K562 (cell line): ENCODE measurements around the gene RSRC1. TPM values are rescaled to one million over a fixed set of nuclear protein-coding genes. Genes with fewer than 3 reads are reported as not detected.

ENCODE experiments used
- ATAC-seq: fragments of 200-7000 bp; cut with Tn5 transposase; 3 replicates; pipeline ENCODE4 v1.9.1; 2020; ENCODE audit warnings: moderate library complexity
- BruUV-seq: library from RNA; stranded (reverse); fragments of 400-500 nt; replicated peaks from 2 replicates; lab custom pipeline; 2021; lab: Mats Ljungman, UMichigan
- CTCF ChIA-PET: fragments of 300-600 bp; formaldehyde crosslinking; extraction: SDS; loops from one replicate; lab custom pipeline; 2021; ENCODE audit warnings: low intra/inter-chr PET ratio; lab: Yijun Ruan, JAX
- POLR2A ChIA-PET: fragments of 300-600, 350-650 bp; sonication (Branson Sonifier 250); formaldehyde crosslinking; extraction: SDS; loops from one replicate; lab custom pipeline; 2021; ENCODE audit warnings: antibody characterized with exemption, inconsistent platforms; lab: Yijun Ruan, JAX
- DNase-seq, 4 experiments: peaks; one replicate each; pipeline versions ENCODE4 v3.0.0 to v3.0.0-alpha.2; 2011 to 2018; ENCODE audit warnings: low spot score in 3 of 4, mixed read lengths in 3 of 4; ENCODE audit errors: extremely low read depth in 1 of 4
- FAIRE-seq: peaks from 2 replicates; lab custom pipeline; 2011; peaks lifted over from hg19 to GRCh38; lab: Jason Lieb, UNC
- H2AFZ ChIP-seq: 2 replicates; pipeline ENCODE4 v1.6.0; 2011; ENCODE audit warnings: low read depth, low read length, control low read depth, inconsistent platforms
- H3K27ac ChIP-seq: fragments of 200-600 bp; 3 replicates; pipeline ENCODE4 v1.8.0; 2011; ENCODE audit warnings: low read depth, mild to moderate bottlenecking, control low read depth, inconsistent platforms, low read length, moderate library complexity, mixed read lengths; ENCODE audit errors: extremely low read depth
- H3K27me3 ChIP-seq, 2 experiments: fragments of 300-600 bp in 1 of 2; 2 replicates in 1 of 2; 3 replicates in 1 of 2; pipeline versions ENCODE4 v1.6.0 to v1.8.0; 2011; ENCODE audit warnings: inconsistent platforms in 2 of 2, low read length in 2 of 2, mild to moderate bottlenecking in 1 of 2, mixed read lengths in 1 of 2, moderate library complexity in 1 of 2; ENCODE audit not compliant: control insufficient read depth in 2 of 2, insufficient read depth in 2 of 2
- H3K36me3 ChIP-seq: fragments of 300-600 bp; 3 replicates; pipeline ENCODE4 v1.8.0; 2011; ENCODE audit warnings: mild to moderate bottlenecking, low read length, inconsistent platforms; ENCODE audit not compliant: control insufficient read depth, insufficient read depth
- H3K4me1 ChIP-seq, 2 experiments: fragments of 200-600 bp in 1 of 2; replicated peaks in 1 of 2; 2 replicates in 1 of 2; 3 replicates in 1 of 2; pipeline versions ENCODE4 v1.5.1 to v1.8.0; 2011; ENCODE audit warnings: inconsistent platforms in 2 of 2, low read length in 2 of 2, mild to moderate bottlenecking in 1 of 2, mixed read lengths in 1 of 2, moderate library complexity in 1 of 2; ENCODE audit not compliant: control insufficient read depth in 2 of 2, insufficient read depth in 2 of 2
- H3K4me2 ChIP-seq: 2 replicates; pipeline ENCODE4 v1.6.1; 2011; ENCODE audit warnings: low read length, control low read depth, inconsistent platforms, mixed read lengths; ENCODE audit not compliant: insufficient read depth
- H3K4me3 ChIP-seq: fragments of 200-600 bp; sonication (generic), shearing (Covaris generic); 2 replicates; pipeline ENCODE4 v1.5.1; 2016; ENCODE audit warnings: control low read depth, inconsistent platforms
- H3K79me2 ChIP-seq: fragments of 200-600 bp; 3 replicates; pipeline ENCODE4 v1.8.0; 2011; ENCODE audit warnings: low read length, inconsistent platforms; ENCODE audit not compliant: control insufficient read depth, insufficient read depth
- H3K9ac ChIP-seq, 2 experiments: 2 replicates each; pipeline versions ENCODE4 v1.6.0 to v1.6.1; 2011; ENCODE audit warnings: low read depth in 2 of 2, low read length in 2 of 2, control low read depth in 1 of 2, inconsistent platforms in 1 of 2, mild to moderate bottlenecking in 1 of 2, mixed read lengths in 1 of 2; ENCODE audit not compliant: insufficient read depth in 1 of 2
- H3K9me1 ChIP-seq: one replicate; pipeline ENCODE4 v1.6.0; 2011; ENCODE audit warnings: inconsistent platforms, mild to moderate bottlenecking, low read length, moderate library complexity; ENCODE audit not compliant: control insufficient read depth, insufficient read depth
- H3K9me3 ChIP-seq: replicated peaks from 2 replicates; pipeline ENCODE4 v1.5.1; 2011; ENCODE audit warnings: low read depth, low read length, inconsistent platforms; ENCODE audit not compliant: control insufficient read depth, insufficient read depth
- H4K20me1 ChIP-seq: replicated peaks from 2 replicates; pipeline ENCODE4 v1.6.1; 2011; ENCODE audit warnings: low read length, inconsistent platforms, mixed read lengths; ENCODE audit not compliant: control insufficient read depth, insufficient read depth
- FOSL1 ChIP-seq: fragments of 200-800 bp; sonication (Bioruptor generic); conservative IDR thresholded peaks from 2 replicates; pipeline ENCODE4 v1.6.1; 2016; ENCODE audit warnings: missing genetic modification characterization, missing compliant biosample characterization
- HNRNPH1 ChIP-seq: fragments of 200-400 bp; formaldehyde crosslinking; optimal IDR thresholded peaks from 2 replicates; pipeline ENCODE3; 2017; ENCODE audit warnings: low read depth, mild to moderate bottlenecking, low read length, moderate library complexity
- HNRNPUL1 ChIP-seq: fragments of 200-400 bp; formaldehyde crosslinking; IDR thresholded peaks from 2 replicates; pipeline ENCODE4 v1.6.1; 2017; ENCODE audit warnings: low read length
- NRF1 ChIP-seq, 2 experiments: fragments of 450-650 bp; IDR thresholded peaks in 1 of 2; conservative IDR thresholded peaks in 1 of 2; 2 replicates each; pipeline ENCODE4 v1.6.1; 2014; ENCODE audit warnings: mild to moderate bottlenecking in 2 of 2
- OTX1 ChIP-seq: fragments of 450-650 bp; formaldehyde crosslinking; IDR thresholded peaks from 2 replicates; pipeline ENCODE4 v1.4.0; 2022; ENCODE audit warnings: mild to moderate bottlenecking
- RBFOX2 ChIP-seq: fragments of 200-400 bp; formaldehyde crosslinking; IDR thresholded peaks from 2 replicates; pipeline ENCODE4 v1.6.1; 2017; ENCODE audit warnings: low read depth, mild to moderate bottlenecking, low read length, moderate library complexity
- RBM22 ChIP-seq: fragments of 200-400 bp; formaldehyde crosslinking; IDR thresholded peaks from 2 replicates; pipeline ENCODE4 v1.6.1; 2018; ENCODE audit warnings: low read length, low read depth; ENCODE audit not compliant: poor library complexity, severe bottlenecking
- YY1 ChIP-seq, 3 experiments: IDR thresholded peaks; 2 replicates each; pipeline ENCODE4 v1.6.1; 2011; ENCODE audit warnings: low read length in 2 of 3, mild to moderate bottlenecking in 2 of 3, moderate library complexity in 2 of 3, borderline replicate concordance in 1 of 3, control low read depth in 1 of 3, low read depth in 1 of 3; ENCODE audit not compliant: insufficient read depth in 3 of 3, insufficient replicate concordance in 2 of 3, control insufficient read depth in 1 of 3, insufficient read length in 1 of 3; ENCODE audit errors: extremely low read depth in 1 of 3
- ZNF431 ChIP-seq: sonication (generic); formaldehyde crosslinking; IDR thresholded peaks from 2 replicates; pipeline ENCODE4 v1.8.0; 2022; ENCODE audit warnings: mild to moderate bottlenecking, missing genetic modification reagents
- ZNF551 ChIP-seq: fragments of 250-450 bp; sonication (Bioruptor Pico); IDR thresholded peaks from 2 replicates; pipeline ENCODE4 v1.5.0; 2021; ENCODE audit warnings: mild to moderate bottlenecking, moderate library complexity
- WGBS: fragments of 100-300 bp; shearing (Covaris generic); methylation state at CpG from one replicate; pipeline ENCODE4 v1.1.6; 2016; ENCODE audit warnings: low coverage, mixed read lengths; ENCODE audit not compliant: insufficient coverage; ENCODE audit errors: missing lambda C conversion rate; 5-methylcytosine and 5-hydroxymethylcytosine counted together
- in situ Hi-C: fragments of 300-500 bp; cut with MboI; formaldehyde crosslinking; loops from 4 replicates; pipeline ENCODE4 v1.15.0; 2018; ENCODE audit warnings: inconsistent platforms, mixed read lengths
- intact Hi-C: fragments of 100-400 bp; cut with micrococcal nuclease; formaldehyde crosslinking; loops from 2 replicates; pipeline ENCODE4 v1.14.2; 2022
- polyA plus RNA-seq, 8 experiments: library from polyadenylated mRNA; depleted of rRNA in 4 of 8; stranded (reverse) in 5 of 8; unstranded in 3 of 8; fragments of >200 nt; fragmentation: Nextera tagmentation in 2 of 8; fragmentation: Illumina TruSeq in 1 of 8; extraction: Ambion mirVana in 2 of 8; extraction: Trizol in 1 of 8; gene quantifications; 2 replicates each; pipeline versions ENCODE4 v1.2.1 to v1.2.3, GENCODE V29; 2011 to 2014; ENCODE audit warnings: inconsistent platforms in 1 of 8, missing spikeins in 1 of 8
- total RNA-seq, 7 experiments: library from RNA; depleted of rRNA in 6 of 7; stranded (reverse); fragments of >200 nt in 6 of 7; fragmentation: Illumina TruSeq in 2 of 7; extraction: Trizol in 2 of 7; gene quantifications; 2 replicates each; pipeline versions ENCODE4 v1.2.1 to v1.2.3, GENCODE V29; 2011 to 2021; ENCODE audit warnings: low replicate concordance in 1 of 7
- TF ChIP-seq, protein P1 (sequence below): sonication (generic); formaldehyde crosslinking; IDR thresholded peaks from 2 replicates; pipeline ENCODE4 v1.8.0; 2023; ENCODE audit warnings: mild to moderate bottlenecking, missing genetic modification reagents
- TF ChIP-seq, protein P2 (sequence below): conservative IDR thresholded peaks from 2 replicates; pipeline ENCODE4 v1.6.1; 2011; ENCODE audit warnings: low read depth, mild to moderate bottlenecking, low read length; ENCODE audit not compliant: control insufficient read depth

RSRC1 gene
- total and polyA plus RNA-seq, 9 of the 15 experiments (the other 6 are each of a cell fraction or from before 2014, with no cell fraction given), result 19.3 to 128 (median 75.5) TPM

- POLR2A ChIA-PET, result no interaction called here
- no peak for DNase-seq
- no peaks in the 10 kb centered on the region for H3K9me1 ChIP-seq
- WGBS, result 94% methylated on average over 9 of the region's 10 CpGs
- H3K4me2 ChIP-seq, result no peak overlapping the region
- H3K79me2 ChIP-seq, result no peaks in the 10 kb centered on the region
- BruUV-seq, result no TSS peak
- no peak for FAIRE-seq
- H3K27me3 ChIP-seq, result no peaks in the 10 kb centered on the region
- in situ Hi-C loops (no loop called here), intact Hi-C loops (no loop called here)
- no peak overlapping the region for H2AFZ ChIP-seq
- H3K9ac ChIP-seq, result no peak overlapping the region
- peaks cover 0 to 8% of the 10 kb centered on the region in 2 experiments; a peak in 1 of 5 replicates for H3K4me1 ChIP-seq
- no peak for ATAC-seq
- CTCF ChIA-PET, result no interaction called here
- TF ChIP-seq RBFOX2, result 0 out of 2 replicates have a peak, but pooled peaks have one; percentile 0
- no peak for TF ChIP-seq ZNF431 (CRISPR knock-in tag)
- no peak overlapping the region for H3K4me3 ChIP-seq
- H3K27ac ChIP-seq, result no peak overlapping the region
- no peaks in the 10 kb centered on the region for H4K20me1 ChIP-seq
- peaks cover 48% of the 10 kb centered on the region for H3K36me3 ChIP-seq
- peaks cover 12% of the 10 kb centered on the region for H3K9me3 ChIP-seq
Observed at GRCh38 chr3:158098309-158098639, 11.6 kb upstream of the RSRC1 start.

DNA sequence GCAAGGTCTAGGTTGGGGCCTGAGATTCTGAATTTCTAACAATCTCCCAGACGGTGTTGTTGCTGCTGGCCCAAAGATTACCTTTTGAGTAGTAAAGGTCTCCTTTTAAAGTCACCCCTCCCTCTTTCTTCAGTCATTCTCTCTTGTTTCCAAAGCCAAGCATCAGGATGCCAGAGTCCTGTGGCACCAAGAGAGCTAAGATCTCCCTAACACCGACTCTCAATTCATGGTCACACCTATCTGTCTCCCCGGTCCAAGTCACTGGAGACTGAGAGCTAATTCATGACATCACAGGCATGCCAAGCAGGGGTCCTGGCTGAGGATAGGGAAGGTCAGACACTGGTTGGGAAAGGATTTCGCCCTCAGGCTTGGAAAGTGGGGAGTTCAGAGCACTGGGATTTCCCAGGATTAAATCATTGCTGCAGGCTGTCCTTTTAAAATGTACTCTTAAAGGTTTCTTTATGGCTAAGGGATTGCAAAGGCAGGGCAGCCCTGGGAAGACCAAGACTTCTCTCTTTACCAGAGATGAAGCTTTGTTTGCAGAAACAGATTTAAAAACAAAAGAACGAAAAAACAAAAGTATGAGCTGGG is 11.0 kb upstream of the RSRC1 start:
- Histone ChIP-seq H3K79me2 (no peaks in the 10 kb centered on the region), H3K4me3 (no peak overlapping the region), H2AFZ (no peak overlapping the region), H4K20me1 (no peaks in the 10 kb centered on the region), H3K27ac (no peak overlapping the region), H3K9ac (no peak overlapping the region), H3K4me2 (no peak overlapping the region), H3K27me3 (no peaks in the 10 kb centered on the region), H3K36me3 (peaks cover 48% of the 10 kb centered on the region), H3K4me1 (peaks cover 0 to 11% of the 10 kb centered on the region in 2 experiments; a peak in 1 of 5 replicates), H3K9me1 (no peaks in the 10 kb centered on the region), H3K9me3 (peaks cover 12% of the 10 kb centered on the region)
- ATAC-seq (no peak), FAIRE-seq (no peak), DNase-seq (no peak)
- intact Hi-C loops (no loop called here), in situ Hi-C loops (no loop called here)
- 74% methylated on average over 5 of the region's 5 CpGs for WGBS
- BruUV-seq, result no TSS peak
- ChIA-PET CTCF (no interaction called here), POLR2A (no interaction called here)
- no peak for TF ChIP-seq NRF1 (conservative IDR thresholded peaks at IDR 0.05 in 1 of 2, IDR thresholded peaks at IDR 0.05 in 1 of 2)
- TF ChIP-seq HNRNPUL1, result no peak
- no peak for TF ChIP-seq RBFOX2
- TF ChIP-seq FOSL1 (tag), result no peak
- TF ChIP-seq, protein P1, sequence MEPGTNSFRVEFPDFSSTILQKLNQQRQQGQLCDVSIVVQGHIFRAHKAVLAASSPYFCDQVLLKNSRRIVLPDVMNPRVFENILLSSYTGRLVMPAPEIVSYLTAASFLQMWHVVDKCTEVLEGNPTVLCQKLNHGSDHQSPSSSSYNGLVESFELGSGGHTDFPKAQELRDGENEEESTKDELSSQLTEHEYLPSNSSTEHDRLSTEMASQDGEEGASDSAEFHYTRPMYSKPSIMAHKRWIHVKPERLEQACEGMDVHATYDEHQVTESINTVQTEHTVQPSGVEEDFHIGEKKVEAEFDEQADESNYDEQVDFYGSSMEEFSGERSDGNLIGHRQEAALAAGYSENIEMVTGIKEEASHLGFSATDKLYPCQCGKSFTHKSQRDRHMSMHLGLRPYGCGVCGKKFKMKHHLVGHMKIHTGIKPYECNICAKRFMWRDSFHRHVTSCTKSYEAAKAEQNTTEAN, result no peak
- no peak for TF ChIP-seq ZNF551 (CRISPR knock-in tag)
- no peak for TF ChIP-seq RBM22
- TF ChIP-seq HNRNPH1, result no peak
- TF ChIP-seq OTX1 (CRISPR knock-in tag), result no peak
- TF ChIP-seq YY1 (IDR thresholded peaks at IDR 0.05; ENCODE audit: borderline replicate concordance in 1 of 3, control insufficient read depth in 1 of 3, extremely low read depth in 1 of 3, insufficient read depth in 3 of 3, insufficient read length in 1 of 3, insufficient replicate concordance in 2 of 3, low read depth in 1 of 3, low read length in 2 of 3), result no peak
- TF ChIP-seq, protein P2, sequence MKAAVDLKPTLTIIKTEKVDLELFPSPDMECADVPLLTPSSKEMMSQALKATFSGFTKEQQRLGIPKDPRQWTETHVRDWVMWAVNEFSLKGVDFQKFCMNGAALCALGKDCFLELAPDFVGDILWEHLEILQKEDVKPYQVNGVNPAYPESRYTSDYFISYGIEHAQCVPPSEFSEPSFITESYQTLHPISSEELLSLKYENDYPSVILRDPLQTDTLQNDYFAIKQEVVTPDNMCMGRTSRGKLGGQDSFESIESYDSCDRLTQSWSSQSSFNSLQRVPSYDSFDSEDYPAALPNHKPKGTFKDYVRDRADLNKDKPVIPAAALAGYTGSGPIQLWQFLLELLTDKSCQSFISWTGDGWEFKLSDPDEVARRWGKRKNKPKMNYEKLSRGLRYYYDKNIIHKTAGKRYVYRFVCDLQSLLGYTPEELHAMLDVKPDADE, result no peak
